H1 (cell line): ENCODE data around the gene DCTD.

ENCODE experiments used
- HDAC2 ChIP-seq, 2 experiments: fragments of 300-600 bp in 1 of 2; sonication (generic) in 1 of 2; IDR thresholded peaks; 2 replicates each; pipeline ENCODE4 v1.6.1; 2011 to 2012; ENCODE audit warnings: low read depth in 2 of 2, low read length in 2 of 2, mild to moderate bottlenecking in 2 of 2, moderate library complexity in 2 of 2, borderline replicate concordance in 1 of 2, inconsistent platforms in 1 of 2
- JUND ChIP-seq: IDR thresholded peaks from 2 replicates; pipeline ENCODE4 v1.6.1; 2011; ENCODE audit warnings: mild to moderate bottlenecking, improper control_type of control experiment, low read length
- PHF8 ChIP-seq: fragments of 200-600 bp; sonication (generic); conservative IDR thresholded peaks from 2 replicates; pipeline ENCODE4 v1.7.1; 2012; ENCODE audit warnings: low read depth, mild to moderate bottlenecking, inconsistent platforms, low read length, moderate library complexity
- POLR2AphosphoS5 ChIP-seq: IDR thresholded peaks from 2 replicates; pipeline ENCODE4 v1.6.1; 2011; ENCODE audit warnings: low read depth, low read length
- RFX5 ChIP-seq: IDR thresholded peaks from 2 replicates; pipeline ENCODE4 v1.6.1; 2011; ENCODE audit warnings: low read depth, low read length, improper control_type of control experiment, borderline replicate concordance
- SUZ12 ChIP-seq: fragments of 200-600 bp; sonication (generic); IDR thresholded peaks from 2 replicates; pipeline ENCODE4 v1.6.1; 2012; ENCODE audit warnings: mild to moderate bottlenecking, inconsistent platforms, low read length, moderate library complexity, mixed read lengths
- TAF1 ChIP-seq: IDR thresholded peaks from 2 replicates; pipeline ENCODE4 v1.6.1; 2011; ENCODE audit warnings: mild to moderate bottlenecking, low read depth, low read length
- YY1 ChIP-seq: IDR thresholded peaks from 2 replicates; pipeline ENCODE4 v1.6.1; 2011; ENCODE audit warnings: low read depth, mild to moderate bottlenecking, low read length
- ZNF274 ChIP-seq: IDR thresholded peaks from 2 replicates; pipeline ENCODE4 v1.7.0; 2012; ENCODE audit warnings: low read length, borderline replicate concordance; ENCODE audit errors: extremely low read depth
- TF ChIP-seq, protein P1 (sequence below), 3 experiments: IDR thresholded peaks; 1 replicate in 2 of 3; 2 replicates in 1 of 3; pipeline versions ENCODE4 v1.5.1 to v1.6.1; 2011; ENCODE audit warnings: low read length in 3 of 3, mild to moderate bottlenecking in 3 of 3, inconsistent platforms in 2 of 3, low read depth in 1 of 3, moderate library complexity in 1 of 3; ENCODE audit not compliant: insufficient read depth in 1 of 3; ENCODE audit errors: control extremely low read depth in 1 of 3
- TF ChIP-seq, protein P2 (sequence below): IDR thresholded peaks from 2 replicates; pipeline ENCODE4 v1.6.1; 2012; ENCODE audit warnings: low read length, inconsistent platforms

DNA sequence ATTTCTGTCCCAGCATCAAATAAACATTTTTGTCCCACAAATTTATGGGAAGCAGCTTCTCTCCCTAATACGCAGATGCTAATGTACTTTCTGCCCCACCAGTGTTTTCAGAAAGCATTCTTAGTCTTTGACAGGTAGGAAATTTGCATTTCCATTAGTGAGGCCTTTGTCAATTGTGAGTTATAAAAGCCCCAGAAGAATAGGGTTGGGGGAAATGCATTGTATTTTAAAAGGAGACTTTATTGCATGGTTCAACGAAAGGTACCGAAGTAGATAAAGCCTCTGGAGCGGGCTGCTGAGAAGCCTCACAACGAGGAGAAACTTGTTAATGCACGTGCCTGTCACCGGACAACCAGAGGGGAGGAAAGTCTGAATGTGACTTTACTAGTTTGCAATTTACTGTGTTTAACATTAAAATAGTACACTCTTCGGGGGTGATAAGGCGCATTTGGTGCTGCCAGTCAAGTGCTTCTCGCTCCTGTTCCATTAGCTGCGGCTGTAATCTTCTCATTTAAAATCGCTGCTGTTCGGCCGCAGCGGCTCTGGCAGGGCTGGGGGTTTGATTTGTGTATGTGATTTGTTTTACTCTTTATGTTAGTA is 63.4 kb downstream of the DCTD start:
- TF ChIP-seq PHF8 (no peak), TAF1 (no peak), SUZ12 (no peak), YY1 (no peak), HDAC2 (IDR thresholded peaks at IDR 0.05; ENCODE audit: borderline replicate concordance in 1 of 2, low read depth in 2 of 2, low read length in 2 of 2) (no peak), POLR2AphosphoS5 (no peak), ZNF274 (no peak), JUND (no peak), RFX5 (no peak)
- TF ChIP-seq, protein P1, sequence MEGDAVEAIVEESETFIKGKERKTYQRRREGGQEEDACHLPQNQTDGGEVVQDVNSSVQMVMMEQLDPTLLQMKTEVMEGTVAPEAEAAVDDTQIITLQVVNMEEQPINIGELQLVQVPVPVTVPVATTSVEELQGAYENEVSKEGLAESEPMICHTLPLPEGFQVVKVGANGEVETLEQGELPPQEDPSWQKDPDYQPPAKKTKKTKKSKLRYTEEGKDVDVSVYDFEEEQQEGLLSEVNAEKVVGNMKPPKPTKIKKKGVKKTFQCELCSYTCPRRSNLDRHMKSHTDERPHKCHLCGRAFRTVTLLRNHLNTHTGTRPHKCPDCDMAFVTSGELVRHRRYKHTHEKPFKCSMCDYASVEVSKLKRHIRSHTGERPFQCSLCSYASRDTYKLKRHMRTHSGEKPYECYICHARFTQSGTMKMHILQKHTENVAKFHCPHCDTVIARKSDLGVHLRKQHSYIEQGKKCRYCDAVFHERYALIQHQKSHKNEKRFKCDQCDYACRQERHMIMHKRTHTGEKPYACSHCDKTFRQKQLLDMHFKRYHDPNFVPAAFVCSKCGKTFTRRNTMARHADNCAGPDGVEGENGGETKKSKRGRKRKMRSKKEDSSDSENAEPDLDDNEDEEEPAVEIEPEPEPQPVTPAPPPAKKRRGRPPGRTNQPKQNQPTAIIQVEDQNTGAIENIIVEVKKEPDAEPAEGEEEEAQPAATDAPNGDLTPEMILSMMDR (IDR thresholded peaks at IDR 0.05; ENCODE audit: control extremely low read depth in 1 of 3, insufficient read depth in 1 of 3, low read depth in 1 of 3, low read length in 3 of 3): no peak
- TF ChIP-seq, protein P2, sequence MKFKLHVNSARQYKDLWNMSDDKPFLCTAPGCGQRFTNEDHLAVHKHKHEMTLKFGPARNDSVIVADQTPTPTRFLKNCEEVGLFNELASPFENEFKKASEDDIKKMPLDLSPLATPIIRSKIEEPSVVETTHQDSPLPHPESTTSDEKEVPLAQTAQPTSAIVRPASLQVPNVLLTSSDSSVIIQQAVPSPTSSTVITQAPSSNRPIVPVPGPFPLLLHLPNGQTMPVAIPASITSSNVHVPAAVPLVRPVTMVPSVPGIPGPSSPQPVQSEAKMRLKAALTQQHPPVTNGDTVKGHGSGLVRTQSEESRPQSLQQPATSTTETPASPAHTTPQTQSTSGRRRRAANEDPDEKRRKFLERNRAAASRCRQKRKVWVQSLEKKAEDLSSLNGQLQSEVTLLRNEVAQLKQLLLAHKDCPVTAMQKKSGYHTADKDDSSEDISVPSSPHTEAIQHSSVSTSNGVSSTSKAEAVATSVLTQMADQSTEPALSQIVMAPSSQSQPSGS: no peak
